Esophagus squamous epithelium (tissue), 4 donors: ENCODE measurements around the gene MKNK1.

Experiments
- CTCF ChIP-seq, 6 experiments: fragments of 450-650 bp in 4 of 6; fragments of 200-600 bp in 2 of 6; sonication (generic) in 2 of 6; IDR thresholded peaks; one replicate each; pipeline ENCODE4 v1.5.1; 2016 to 2019; ENCODE audit warnings: antibody characterized with exemption in 6 of 6, mild to moderate bottlenecking in 4 of 6, moderate library complexity in 4 of 6
- POLR2A ChIP-seq, 4 donors: fragments of 450-650 bp; IDR thresholded peaks; one replicate each; pipeline ENCODE4 v1.6.1; 2017; ENCODE audit warnings: antibody characterized with exemption in 4 of 4, mild to moderate bottlenecking in 4 of 4, moderate library complexity in 3 of 4

DNA sequence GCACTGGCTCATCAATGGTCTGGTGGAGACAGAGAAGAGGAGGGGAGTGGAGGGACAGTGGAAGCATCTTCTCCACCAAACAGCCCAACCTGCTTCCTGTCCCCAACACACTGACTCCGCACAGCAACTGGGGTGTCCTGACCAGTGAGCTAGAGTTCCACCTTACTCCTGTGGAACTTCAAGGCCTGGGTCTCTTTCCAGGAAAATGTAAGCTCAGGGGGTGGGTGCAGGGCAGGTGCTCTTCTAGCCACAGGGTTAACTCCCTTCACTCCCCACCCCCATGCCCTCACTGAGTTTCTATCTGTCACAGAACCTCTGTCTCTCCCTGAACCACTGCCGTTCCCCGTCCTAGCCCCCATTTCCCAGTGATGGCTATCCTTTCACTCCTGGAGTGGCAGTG is 11.7 kb upstream of the MKNK1 start:
- TF ChIP-seq CTCF (IDR thresholded peaks at IDR 0.05): no peak
- no peak for TF ChIP-seq POLR2A (IDR thresholded peaks at IDR 0.05)
